Liver (tissue), 9 donors: ENCODE data around the gene ARHGAP29. TPM values are rescaled to one million over a fixed set of nuclear protein-coding genes. Genes with fewer than 3 reads are reported as not detected.

Experiments
- DNase-seq: peaks from one replicate; pipeline ENCODE4 v3.0.0-alpha.2; 2017; ENCODE audit warnings: low spot score
- H3K27ac ChIP-seq, 2 donors: one replicate each; pipeline ENCODE4 v1.7.0; 2013; ENCODE audit warnings: inconsistent platforms in 2 of 2, low read length in 2 of 2, control low read depth in 1 of 2, low read depth in 1 of 2, mild to moderate bottlenecking in 1 of 2
- H3K27me3 ChIP-seq, 4 donors: one replicate each; pipeline versions ENCODE4 v1.6.1 to v1.7.0; 2013; ENCODE audit warnings: low read length in 3 of 4, inconsistent platforms in 1 of 4, mild to moderate bottlenecking in 1 of 4, moderate library complexity in 1 of 4; ENCODE audit not compliant: control insufficient read depth in 4 of 4, insufficient read depth in 4 of 4
- H3K36me3 ChIP-seq, 4 donors: one replicate each; pipeline versions ENCODE4 v1.6.1 to v1.7.0; 2013; ENCODE audit warnings: low read length in 3 of 4, mild to moderate bottlenecking in 3 of 4, low read depth in 1 of 4, moderate library complexity in 1 of 4; ENCODE audit not compliant: control insufficient read depth in 4 of 4, insufficient read depth in 3 of 4
- H3K4me1 ChIP-seq, 4 donors: one replicate each; pipeline versions ENCODE4 v1.6.1 to v1.7.0; 2013; ENCODE audit warnings: low read length in 3 of 4, mild to moderate bottlenecking in 3 of 4, moderate library complexity in 1 of 4; ENCODE audit not compliant: control insufficient read depth in 4 of 4, insufficient read depth in 4 of 4
- H3K4me3 ChIP-seq, 3 donors: one replicate each; pipeline versions ENCODE4 v1.6.1 to v1.7.0; 2013; ENCODE audit warnings: low read length in 3 of 3, control low read depth in 1 of 3, low read depth in 1 of 3, mild to moderate bottlenecking in 1 of 3
- H3K9ac ChIP-seq, 2 donors: one replicate each; pipeline ENCODE4 v1.7.0; 2013; ENCODE audit warnings: low read length in 2 of 2, mild to moderate bottlenecking in 2 of 2, moderate library complexity in 2 of 2, control low read depth in 1 of 2, low read depth in 1 of 2
- H3K9me3 ChIP-seq, 4 donors: one replicate each; pipeline versions ENCODE4 v1.6.1 to v1.7.0; 2013; ENCODE audit warnings: low read length in 3 of 4; ENCODE audit not compliant: control insufficient read depth in 4 of 4
- CTCF ChIP-seq: fragments of 150-350 bp; IDR thresholded peaks from 2 replicates; pipeline ENCODE4 v1.5.1; 2017; ENCODE audit warnings: improper control_type of control experiment, low read depth, low read length; ENCODE audit not compliant: missing input control
- FOXA1 ChIP-seq: IDR thresholded peaks from 2 replicates; pipeline ENCODE4 v1.6.1; 2016; ENCODE audit warnings: antibody characterized with exemption
- FOXA2 ChIP-seq: IDR thresholded peaks from 2 replicates; pipeline ENCODE4 v1.6.1; 2016; ENCODE audit warnings: antibody characterized with exemption
- GABPA ChIP-seq, 2 donors: IDR thresholded peaks in 1 of 2; conservative IDR thresholded peaks in 1 of 2; 2 replicates each; pipeline ENCODE4 v1.6.1; 2016; ENCODE audit warnings: antibody characterized with exemption in 2 of 2, mild to moderate bottlenecking in 1 of 2, moderate library complexity in 1 of 2
- HNF4A ChIP-seq, 2 donors: conservative IDR thresholded peaks; 2 replicates each; pipeline ENCODE4 v1.6.1; 2016; ENCODE audit warnings: antibody characterized with exemption in 2 of 2, mild to moderate bottlenecking in 2 of 2
- MAX ChIP-seq: IDR thresholded peaks from 2 replicates; pipeline ENCODE4 v1.6.1; 2016; ENCODE audit warnings: antibody characterized with exemption
- NR2F2 ChIP-seq: IDR thresholded peaks from 2 replicates; pipeline ENCODE4 v1.6.1; 2016; ENCODE audit warnings: antibody characterized with exemption
- RAD21 ChIP-seq, 2 donors: IDR thresholded peaks; 2 replicates each; pipeline ENCODE4 v1.6.1; 2016; ENCODE audit warnings: antibody characterized with exemption in 2 of 2, mild to moderate bottlenecking in 2 of 2
- REST ChIP-seq: IDR thresholded peaks from 2 replicates; pipeline ENCODE4 v1.6.1; 2016; ENCODE audit warnings: antibody characterized with exemption, mild to moderate bottlenecking
- TAF1 ChIP-seq: conservative IDR thresholded peaks from 2 replicates; pipeline ENCODE4 v1.6.1; 2016; ENCODE audit warnings: antibody characterized with exemption, mild to moderate bottlenecking
- YY1 ChIP-seq: IDR thresholded peaks from 2 replicates; pipeline ENCODE4 v1.6.1; 2016; ENCODE audit warnings: antibody characterized with exemption, mild to moderate bottlenecking
- WGBS: extraction: QIAGEN DNeasy Blood & Tissue Kit; methylation state at CpG from one replicate; pipeline ENCODE4 v1.1.7; 2013; 5-methylcytosine and 5-hydroxymethylcytosine counted together
- polyA plus RNA-seq, 2 donors: library from polyadenylated mRNA; stranded (reverse) in 1 of 2; unstranded in 1 of 2; fragments of 200-250 nt in 1 of 2; fragments of >200 nt in 1 of 2; fragmentation: Nextera tagmentation in 1 of 2; extraction: Ambion mirVana in 1 of 2; gene quantifications; one replicate each; pipeline versions ENCODE4 v1.2.1 to v1.2.3, GENCODE V29; 2013 to 2015
- total RNA-seq, 2 donors: library from RNA; depleted of rRNA; stranded (reverse); fragments of >200 nt; gene quantifications; one replicate each; pipeline ENCODE4 v1.2.3, GENCODE V29; 2014
- TF ChIP-seq, protein P1 (sequence below): IDR thresholded peaks from 2 replicates; pipeline ENCODE4 v1.6.1; 2016; ENCODE audit warnings: antibody characterized with exemption
- donor health status: healthy.
- donor health status: healthy.
- donor health status: healthy.
- donor health status: healthy.
- donor health status: healthy.

The ARHGAP29 gene
- total and polyA plus RNA-seq, 4 donors, result 8.3 to 27.7 (median 13.2) TPM

DNA sequence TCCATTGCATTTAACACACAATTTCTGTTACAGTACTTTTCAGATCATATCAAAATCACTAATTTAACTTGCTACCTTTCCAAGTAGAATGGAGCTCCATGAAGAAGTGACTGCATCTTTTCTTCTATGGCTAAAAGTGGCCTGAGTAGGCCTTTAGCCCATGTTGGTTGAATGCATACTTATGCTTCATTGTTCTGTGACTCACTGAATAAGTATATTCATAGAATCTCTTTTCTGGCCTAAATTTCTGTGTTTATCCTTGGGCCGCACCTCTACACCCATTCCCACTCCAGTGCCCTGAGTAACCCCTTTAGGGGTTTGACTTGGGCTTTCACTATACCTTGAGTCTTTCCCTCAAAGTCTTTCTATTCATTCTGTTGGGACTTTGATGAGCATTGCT lies 42.1 kb upstream of the ARHGAP29 start:
- H3K36me3 ChIP-seq, result no peaks in the 10 kb centered on the region
- H3K9ac ChIP-seq, result no peak overlapping the region
- DNase-seq, result no peak
- 96% methylated on average over 1 of the region's 1 CpG for WGBS
- TF ChIP-seq, protein P1, sequence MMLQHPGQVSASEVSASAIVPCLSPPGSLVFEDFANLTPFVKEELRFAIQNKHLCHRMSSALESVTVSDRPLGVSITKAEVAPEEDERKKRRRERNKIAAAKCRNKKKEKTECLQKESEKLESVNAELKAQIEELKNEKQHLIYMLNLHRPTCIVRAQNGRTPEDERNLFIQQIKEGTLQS, result no peak
- TF ChIP-seq FOXA1 (no peak), NR2F2 (no peak), YY1 (no peak), TAF1 (no peak), REST (no peak)
- no peaks in the 10 kb centered on the region for H3K9me3 ChIP-seq
- H3K27me3 ChIP-seq, result no peaks in the 10 kb centered on the region
- no peak overlapping the region for H3K27ac ChIP-seq
- H3K4me1 ChIP-seq, result no peaks in the 10 kb centered on the region
- H3K4me3 ChIP-seq, result no peak overlapping the region

- H3K36me3 ChIP-seq, result no peaks in the 10 kb centered on the region
- H3K27ac ChIP-seq, result no peak overlapping the region
- 93% methylated on average over 1 of the region's 1 CpG for WGBS
- no peak for DNase-seq
- no peak overlapping the region for H3K9ac ChIP-seq
- no peaks in the 10 kb centered on the region for H3K9me3 ChIP-seq
- H3K4me3 ChIP-seq, result no peak overlapping the region
- H3K4me1 ChIP-seq, result no peaks in the 10 kb centered on the region
- no peaks in the 10 kb centered on the region for H3K27me3 ChIP-seq
- TF ChIP-seq HNF4A (conservative IDR thresholded peaks at IDR 0.05) (no peak), FOXA2 (no peak), RAD21 (IDR thresholded peaks at IDR 0.05) (no peak), CTCF (no peak), MAX (no peak), NR2F2 (no peak)
Observed at GRCh38 chr1:94279038-94279437, 41.7 kb upstream of the ARHGAP29 start.

DNA sequence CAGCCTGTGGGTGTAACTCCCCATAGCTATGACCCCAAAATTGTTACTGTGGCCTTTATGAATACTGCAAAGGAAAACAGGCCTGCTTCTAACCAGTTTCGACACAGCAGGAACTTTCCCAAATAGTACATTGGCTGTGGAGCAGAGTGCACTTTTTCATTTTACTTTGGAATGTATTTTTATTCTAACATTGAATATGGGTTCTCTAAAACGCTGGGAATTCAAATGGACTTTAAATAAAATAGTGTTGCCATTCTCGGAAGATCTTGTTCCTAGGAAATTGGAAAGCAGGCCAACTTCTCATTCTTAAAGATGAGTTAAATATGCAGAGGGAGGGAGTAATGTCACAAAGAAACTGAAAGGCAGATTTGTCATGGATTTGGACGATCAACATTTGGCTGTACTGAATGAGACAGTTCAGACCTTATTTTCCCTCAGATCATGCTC lies 39.6 kb upstream of the ARHGAP29 start:
- WGBS, result 82% methylated on average over 4 of the region's 4 CpGs
- no peak for DNase-seq
- H3K4me3 ChIP-seq, result no peak overlapping the region

More for the DNA sequence above, 39.6 kb upstream of the ARHGAP29 start:
- Histone ChIP-seq H3K27ac (no peak overlapping the region), H3K36me3 (no peaks in the 10 kb centered on the region), H3K9ac (no peak overlapping the region), H3K4me1 (no peaks in the 10 kb centered on the region), H3K27me3 (no peaks in the 10 kb centered on the region), H3K9me3 (no peaks in the 10 kb centered on the region)
- TF ChIP-seq GABPA (IDR thresholded peaks at IDR 0.05 in 1 of 2, conservative IDR thresholded peaks at IDR 0.05 in 1 of 2), result no peak
- peak; percentile 67 for TF ChIP-seq NR2F2
